Measurements from ENCODE around the gene BRMS1.
A peak's percentile ranks its signal among the peaks of the same experiment; 100 is the strongest.

DNA sequence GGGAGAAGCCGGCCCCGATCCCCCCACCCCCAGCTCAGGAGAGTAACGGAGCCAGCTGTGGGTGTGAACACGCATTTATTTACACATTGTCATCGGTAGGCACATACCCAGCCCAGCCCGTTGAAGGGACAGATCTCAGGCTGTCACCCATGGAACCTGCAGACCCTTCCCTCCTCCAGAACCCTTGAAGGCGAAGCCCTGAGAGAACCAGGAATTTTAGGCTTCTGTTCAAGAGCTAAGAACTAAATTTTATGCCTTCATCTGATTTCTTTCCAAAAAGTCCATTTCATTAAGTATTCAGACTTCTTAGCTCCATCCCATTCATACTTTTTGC, 379 bp upstream of the BRMS1 start:
- TF ChIP-seq ATF3 (IDR thresholded peaks at IDR 0.05) (no peak), MAX (IDR thresholded peaks at IDR 0.05) (no peak), JUND (IDR thresholded peaks at IDR 0.05) (no peak), GABPA (IDR thresholded peaks at IDR 0.05 in 1 of 2, conservative IDR thresholded peaks at IDR 0.05 in 1 of 2) (no peak), FOXA2 (IDR thresholded peaks at IDR 0.05) (no peak), ZBTB33 (IDR thresholded peaks at IDR 0.05) (no peak), YY1 (IDR thresholded peaks at IDR 0.05) (peak; percentile 41), REST (IDR thresholded peaks at IDR 0.05) (no peak), HNF4A (conservative IDR thresholded peaks at IDR 0.05) (no peak), EGR1 (IDR thresholded peaks at IDR 0.05; ENCODE audit: low read depth in 2 of 2) (no peak)
- TF ChIP-seq, protein P1, sequence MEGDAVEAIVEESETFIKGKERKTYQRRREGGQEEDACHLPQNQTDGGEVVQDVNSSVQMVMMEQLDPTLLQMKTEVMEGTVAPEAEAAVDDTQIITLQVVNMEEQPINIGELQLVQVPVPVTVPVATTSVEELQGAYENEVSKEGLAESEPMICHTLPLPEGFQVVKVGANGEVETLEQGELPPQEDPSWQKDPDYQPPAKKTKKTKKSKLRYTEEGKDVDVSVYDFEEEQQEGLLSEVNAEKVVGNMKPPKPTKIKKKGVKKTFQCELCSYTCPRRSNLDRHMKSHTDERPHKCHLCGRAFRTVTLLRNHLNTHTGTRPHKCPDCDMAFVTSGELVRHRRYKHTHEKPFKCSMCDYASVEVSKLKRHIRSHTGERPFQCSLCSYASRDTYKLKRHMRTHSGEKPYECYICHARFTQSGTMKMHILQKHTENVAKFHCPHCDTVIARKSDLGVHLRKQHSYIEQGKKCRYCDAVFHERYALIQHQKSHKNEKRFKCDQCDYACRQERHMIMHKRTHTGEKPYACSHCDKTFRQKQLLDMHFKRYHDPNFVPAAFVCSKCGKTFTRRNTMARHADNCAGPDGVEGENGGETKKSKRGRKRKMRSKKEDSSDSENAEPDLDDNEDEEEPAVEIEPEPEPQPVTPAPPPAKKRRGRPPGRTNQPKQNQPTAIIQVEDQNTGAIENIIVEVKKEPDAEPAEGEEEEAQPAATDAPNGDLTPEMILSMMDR (IDR thresholded peaks at IDR 0.05; ENCODE audit: low read depth, low read length, missing input control): no peak
